B cell (primary cell): ENCODE measurements around the gene ADAMTS17.

Experiments used
- EZH2 ChIP-seq: IDR thresholded peaks from 2 replicates; pipeline ENCODE4 v1.6.1; 2012; ENCODE audit warnings: borderline replicate concordance, low read depth, mild to moderate bottlenecking, moderate library complexity, low read length; ENCODE audit not compliant: insufficient read depth, poor library complexity, severe bottlenecking
- TF ChIP-seq, protein P1 (sequence below): fragments of 200-600 bp; IDR thresholded peaks from one replicate; pipeline ENCODE4 v1.8.0; 2022; ENCODE audit warnings: antibody characterized with exemption, mild to moderate bottlenecking

DNA sequence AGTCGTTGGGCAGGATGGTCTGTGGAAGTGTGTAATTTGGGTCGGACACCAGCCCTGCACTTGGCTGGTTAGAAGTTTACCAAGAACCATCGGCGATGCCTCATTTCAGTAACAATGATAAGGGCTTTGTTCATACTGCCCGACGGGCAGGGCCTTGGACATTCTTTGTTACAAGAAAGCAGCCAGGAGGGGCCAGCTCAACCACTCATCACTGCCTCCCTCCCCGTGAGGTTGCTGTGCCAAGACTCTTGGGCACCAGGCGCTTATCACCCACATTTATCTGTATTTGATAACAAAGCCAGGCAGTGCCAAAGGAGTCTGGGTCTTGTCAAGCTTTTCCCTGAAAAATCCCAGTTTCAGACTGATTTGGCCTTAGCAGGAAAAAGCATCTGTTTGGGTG lies 235.0 kb downstream of the ADAMTS17 start:
- TF ChIP-seq, protein P1, sequence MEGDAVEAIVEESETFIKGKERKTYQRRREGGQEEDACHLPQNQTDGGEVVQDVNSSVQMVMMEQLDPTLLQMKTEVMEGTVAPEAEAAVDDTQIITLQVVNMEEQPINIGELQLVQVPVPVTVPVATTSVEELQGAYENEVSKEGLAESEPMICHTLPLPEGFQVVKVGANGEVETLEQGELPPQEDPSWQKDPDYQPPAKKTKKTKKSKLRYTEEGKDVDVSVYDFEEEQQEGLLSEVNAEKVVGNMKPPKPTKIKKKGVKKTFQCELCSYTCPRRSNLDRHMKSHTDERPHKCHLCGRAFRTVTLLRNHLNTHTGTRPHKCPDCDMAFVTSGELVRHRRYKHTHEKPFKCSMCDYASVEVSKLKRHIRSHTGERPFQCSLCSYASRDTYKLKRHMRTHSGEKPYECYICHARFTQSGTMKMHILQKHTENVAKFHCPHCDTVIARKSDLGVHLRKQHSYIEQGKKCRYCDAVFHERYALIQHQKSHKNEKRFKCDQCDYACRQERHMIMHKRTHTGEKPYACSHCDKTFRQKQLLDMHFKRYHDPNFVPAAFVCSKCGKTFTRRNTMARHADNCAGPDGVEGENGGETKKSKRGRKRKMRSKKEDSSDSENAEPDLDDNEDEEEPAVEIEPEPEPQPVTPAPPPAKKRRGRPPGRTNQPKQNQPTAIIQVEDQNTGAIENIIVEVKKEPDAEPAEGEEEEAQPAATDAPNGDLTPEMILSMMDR = no peak
- TF ChIP-seq EZH2 = no peak
